ENCODE data around the gene PTPRF.

The PTPRF gene

GRCh38 chr1:43577655-43578542, 47.2 kb downstream of the PTPRF start:
- no peak overlapping the region for H3K14ac ChIP-seq (ENCODE audit: low read length)
- WGBS (ENCODE audit: extremely low coverage, insufficient coverage, insufficient read length): no CpG with 5 or more reads among the region's 18 CpGs
- no peaks in the 10 kb centered on the region for H3K9me3 ChIP-seq (ENCODE audit: insufficient read depth, low read depth, low read length)
- no peak overlapping the region for H2BK5ac ChIP-seq (ENCODE audit: low read depth, low read length, poor library complexity)
- no peak overlapping the region for H3K9ac ChIP-seq (ENCODE audit: low read length)
- H2BK120ac ChIP-seq (ENCODE audit: insufficient read depth, low read length, poor library complexity): peak overlapping the region; percentile 16
- H3K23ac ChIP-seq (ENCODE audit: low read length): no peak overlapping the region
- H4K8ac ChIP-seq (ENCODE audit: low read depth, low read length): no peak overlapping the region
- H3K27me3 ChIP-seq (ENCODE audit: insufficient read depth, low read length): no peaks in the 10 kb centered on the region
- peak overlapping the region; percentile 29 for H4K91ac ChIP-seq (ENCODE audit: low read depth, low read length)
- no peak overlapping the region for H2AFZ ChIP-seq (ENCODE audit: insufficient read depth, low read length, poor library complexity)
- peak; percentile 75 to 86 for DNase-seq
- H2BK12ac ChIP-seq (ENCODE audit: low read length): no peak overlapping the region
- no peak overlapping the region for H4K12ac ChIP-seq (ENCODE audit: low read depth, low read length)
- H3K36me3 ChIP-seq (ENCODE audit: control insufficient read depth in 1 of 2, insufficient read depth in 2 of 2, low read length in 2 of 2): peaks cover 76 to 78% of the 10 kb centered on the region in 2 experiments
- H3K18ac ChIP-seq (ENCODE audit: low read length): peak overlapping the region; percentile 37
- peaks cover 31 to 36% of the 10 kb centered on the region in 2 experiments for H3K4me1 ChIP-seq (ENCODE audit: control insufficient read depth in 1 of 2, insufficient read depth in 2 of 2, low read length in 2 of 2)
- H3K4me3 ChIP-seq (ENCODE audit: low read depth, low read length): no peak overlapping the region
- peaks cover 4% of the 10 kb centered on the region for H3K79me2 ChIP-seq (ENCODE audit: control insufficient read depth, insufficient read depth, low read length, poor library complexity)
- peak overlapping the region; percentile 28 for H3K27ac ChIP-seq (ENCODE audit: low read depth, low read length)
- no peak overlapping the region for H2AK5ac ChIP-seq (ENCODE audit: low read length)
- H3K4me2 ChIP-seq (ENCODE audit: low read length): peak overlapping the region; percentile 6
- H3K79me1 ChIP-seq (ENCODE audit: low read length): peaks cover 11% of the 10 kb centered on the region
- H3K4ac ChIP-seq (ENCODE audit: low read depth, low read length): no peak overlapping the region

- H3K4me1 ChIP-seq (ENCODE audit: control insufficient read depth in 1 of 2, insufficient read depth in 2 of 2, low read length in 2 of 2): peaks cover 40 to 48% of the 10 kb centered on the region in 2 experiments
- no peak overlapping the region for H2BK120ac ChIP-seq (ENCODE audit: insufficient read depth, low read length, poor library complexity)
- H3K4me2 ChIP-seq (ENCODE audit: low read length): no peak overlapping the region
- H4K12ac ChIP-seq (ENCODE audit: low read depth, low read length): no peak overlapping the region
- H3K36me3 ChIP-seq (ENCODE audit: control insufficient read depth in 1 of 2, insufficient read depth in 2 of 2, low read length in 2 of 2): peaks cover 72 to 79% of the 10 kb centered on the region in 2 experiments
- WGBS (ENCODE audit: extremely low coverage, insufficient coverage, insufficient read length): no CpG with 5 or more reads among the region's 9 CpGs
- no peak overlapping the region for H2AK5ac ChIP-seq (ENCODE audit: low read length)
- H3K4me3 ChIP-seq (ENCODE audit: low read depth, low read length): no peak overlapping the region
- H3K23ac ChIP-seq (ENCODE audit: low read length): no peak overlapping the region
- H2BK5ac ChIP-seq (ENCODE audit: low read depth, low read length, poor library complexity): no peak overlapping the region
- peaks cover 17% of the 10 kb centered on the region for H3K79me1 ChIP-seq (ENCODE audit: low read length)
- no peak overlapping the region for H4K8ac ChIP-seq (ENCODE audit: low read depth, low read length)
- no peak overlapping the region for H2BK12ac ChIP-seq (ENCODE audit: low read length)
- H3K9me3 ChIP-seq (ENCODE audit: insufficient read depth, low read depth, low read length): no peaks in the 10 kb centered on the region
- no peak for DNase-seq
- H3K79me2 ChIP-seq (ENCODE audit: control insufficient read depth, insufficient read depth, low read length, poor library complexity): peaks cover 4% of the 10 kb centered on the region
- no peak overlapping the region for H3K4ac ChIP-seq (ENCODE audit: low read depth, low read length)
- H2AFZ ChIP-seq (ENCODE audit: insufficient read depth, low read length, poor library complexity): no peak overlapping the region
- no peak overlapping the region for H3K14ac ChIP-seq (ENCODE audit: low read length)
- no peak overlapping the region for H3K9ac ChIP-seq (ENCODE audit: low read length)
- H4K91ac ChIP-seq (ENCODE audit: low read depth, low read length): no peak overlapping the region
- no peaks in the 10 kb centered on the region for H3K27me3 ChIP-seq (ENCODE audit: insufficient read depth, low read length)
- H3K18ac ChIP-seq (ENCODE audit: low read length): no peak overlapping the region
- H3K27ac ChIP-seq (ENCODE audit: low read depth, low read length): no peak overlapping the region
Measured at GRCh38 chr1:43580039-43580438, 49.4 kb downstream of the PTPRF start.

- Histone ChIP-seq H2AK5ac (ENCODE audit: low read length) (peak overlapping the region; percentile 57), H3K4me3 (ENCODE audit: low read depth, low read length) (no peak overlapping the region), H4K91ac (ENCODE audit: low read depth, low read length) (peak overlapping the region; percentile 94), H3K9me3 (ENCODE audit: insufficient read depth, low read depth, low read length) (no peaks in the 10 kb centered on the region), H3K36me3 (ENCODE audit: control insufficient read depth in 1 of 2, insufficient read depth in 2 of 2, low read length in 2 of 2) (peaks cover 69 to 80% of the 10 kb centered on the region in 2 experiments), H3K4ac (ENCODE audit: low read depth, low read length) (peak overlapping the region; percentile 57), H3K4me1 (ENCODE audit: control insufficient read depth in 1 of 2, insufficient read depth in 2 of 2, low read length in 2 of 2) (peaks cover 35 to 44% of the 10 kb centered on the region in 2 experiments), H2BK5ac (ENCODE audit: low read depth, low read length, poor library complexity) (peak overlapping the region; percentile 58), H3K23ac (ENCODE audit: low read length) (no peak overlapping the region), H2BK120ac (ENCODE audit: insufficient read depth, low read length, poor library complexity) (peak overlapping the region; percentile 54), H3K79me1 (ENCODE audit: low read length) (peaks cover 17% of the 10 kb centered on the region), H4K8ac (ENCODE audit: low read depth, low read length) (peak overlapping the region; percentile 45), H3K27me3 (ENCODE audit: insufficient read depth, low read length) (no peaks in the 10 kb centered on the region), H3K27ac (ENCODE audit: low read depth, low read length) (peak overlapping the region; percentile 20), H2AFZ (ENCODE audit: insufficient read depth, low read length, poor library complexity) (no peak overlapping the region), H3K79me2 (ENCODE audit: control insufficient read depth, insufficient read depth, low read length, poor library complexity) (peaks cover 4% of the 10 kb centered on the region), H3K14ac (ENCODE audit: low read length) (peak overlapping the region; percentile 78), H4K12ac (ENCODE audit: low read depth, low read length) (peak overlapping the region; percentile 22), H3K18ac (ENCODE audit: low read length) (peak overlapping the region; percentile 80), H3K4me2 (ENCODE audit: low read length) (no peak overlapping the region), H3K9ac (ENCODE audit: low read length) (no peak overlapping the region), H2BK12ac (ENCODE audit: low read length) (peak overlapping the region; percentile 58)
- WGBS (ENCODE audit: extremely low coverage, insufficient coverage, insufficient read length): no CpG with 5 or more reads among the region's 5 CpGs
- DNase-seq: peak; percentile 75 to 81
Measured at GRCh38 chr1:43582162-43582566, 51.5 kb downstream of the PTPRF start.

- peak overlapping the region; percentile 25 for H2BK5ac ChIP-seq (ENCODE audit: low read depth, low read length, poor library complexity)
- H2BK12ac ChIP-seq (ENCODE audit: low read length): peak overlapping the region; percentile 47
- no CpG with 5 or more reads among the region's 13 CpGs for WGBS (ENCODE audit: extremely low coverage, insufficient coverage, insufficient read length)
- H3K27me3 ChIP-seq (ENCODE audit: insufficient read depth, low read length): no peaks in the 10 kb centered on the region
- H3K4ac ChIP-seq (ENCODE audit: low read depth, low read length): peak overlapping the region; percentile 30
- DNase-seq: no peak
- peak overlapping the region; percentile 0 for H3K4me3 ChIP-seq (ENCODE audit: low read depth, low read length)
- no peak overlapping the region for H2AFZ ChIP-seq (ENCODE audit: insufficient read depth, low read length, poor library complexity)
- peaks cover 75 to 86% of the 10 kb centered on the region in 2 experiments for H3K36me3 ChIP-seq (ENCODE audit: control insufficient read depth in 1 of 2, insufficient read depth in 2 of 2, low read length in 2 of 2)
- peak overlapping the region; percentile 37 for H4K8ac ChIP-seq (ENCODE audit: low read depth, low read length)
- no peak overlapping the region for H3K9ac ChIP-seq (ENCODE audit: low read length)
- H3K79me1 ChIP-seq (ENCODE audit: low read length): peaks cover 13% of the 10 kb centered on the region
- peaks cover 31 to 39% of the 10 kb centered on the region in 2 experiments for H3K4me1 ChIP-seq (ENCODE audit: control insufficient read depth in 1 of 2, insufficient read depth in 2 of 2, low read length in 2 of 2)
- peak overlapping the region; percentile 31 for H4K91ac ChIP-seq (ENCODE audit: low read depth, low read length)
- H3K79me2 ChIP-seq (ENCODE audit: control insufficient read depth, insufficient read depth, low read length, poor library complexity): peaks cover 5% of the 10 kb centered on the region
- H2AK5ac ChIP-seq (ENCODE audit: low read length): peak overlapping the region; percentile 31
- H3K18ac ChIP-seq (ENCODE audit: low read length): peak overlapping the region; percentile 80
- no peak overlapping the region for H3K4me2 ChIP-seq (ENCODE audit: low read length)
- peak overlapping the region; percentile 29 for H3K14ac ChIP-seq (ENCODE audit: low read length)
- H3K27ac ChIP-seq (ENCODE audit: low read depth, low read length): peak overlapping the region; percentile 24
- peak overlapping the region; percentile 6 for H2BK120ac ChIP-seq (ENCODE audit: insufficient read depth, low read length, poor library complexity)
- peak overlapping the region; percentile 37 for H4K12ac ChIP-seq (ENCODE audit: low read depth, low read length)
- H3K23ac ChIP-seq (ENCODE audit: low read length): no peak overlapping the region
- no peaks in the 10 kb centered on the region for H3K9me3 ChIP-seq (ENCODE audit: insufficient read depth, low read depth, low read length)
Measured at GRCh38 chr1:43583058-43583457, 52.4 kb downstream of the PTPRF start.

Measured in trophoblast cell (in vitro differentiated cells and primary cell).